A549 (cell line): ENCODE results near the gene TAF1. TPM values are rescaled to one million over a fixed set of nuclear protein-coding genes. Genes with fewer than 3 reads are reported as not detected.
"Not testable (repeated sequence)": the region's sequence is repeated elsewhere in the genome, so short reads cannot be mapped to it uniquely, and the experiment has no call there.

Source experiments
- ATAC-seq, 2 experiments: fragments of 200-7000 bp in 1 of 2; fragments of >200 bp in 1 of 2; cut with Nextera tagmentation in 1 of 2; cut with Tn5 transposase in 1 of 2; 3 replicates each; pipeline versions ENCODE4 v1.8.0 to v1.9.1; 2018 to 2020; ENCODE audit warnings: mild to moderate bottlenecking in 1 of 2, moderate library complexity in 1 of 2
- CTCF ChIA-PET: fragments of 300-600 bp; sonication (Branson Sonifier 250); formaldehyde crosslinking; extraction: SDS; loops from one replicate; lab custom pipeline; 2021; ENCODE audit warnings: antibody characterized with exemption, inconsistent platforms; lab: Yijun Ruan, JAX
- POLR2A ChIA-PET: fragments of 350-600 bp; formaldehyde crosslinking; extraction: SDS; loops from one replicate; lab custom pipeline; 2021; ENCODE audit warnings: antibody characterized with exemption, inconsistent platforms; lab: Yijun Ruan, JAX
- DNase-seq, 2 experiments: peaks; one replicate each; pipeline versions ENCODE4 v3.0.0 to v3.0.0-alpha.2; 2011 to 2016; ENCODE audit warnings: low read depth in 1 of 2, low spot score in 1 of 2
- FAIRE-seq: peaks from 2 replicates; lab custom pipeline; 2011; peaks lifted over from hg19 to GRCh38; lab: Jason Lieb, UNC
- H3K27ac ChIP-seq, 2 experiments: fragments of >200 bp; sonication (Bioruptor Twin); formaldehyde crosslinking; 3 replicates each; pipeline ENCODE4 v1.5.1; 2016 to 2017
- H3K4me1 ChIP-seq: fragments of >200 bp; sonication (Bioruptor Twin); formaldehyde crosslinking; 3 replicates; pipeline ENCODE4 v1.6.1; 2016
- H3K4me2 ChIP-seq: fragments of >200 bp; sonication (Bioruptor Twin); formaldehyde crosslinking; 3 replicates; pipeline ENCODE4 v1.6.1; 2016
- H3K4me3 ChIP-seq: fragments of >200 bp; sonication (Bioruptor Twin); formaldehyde crosslinking; 3 replicates; pipeline ENCODE4 v1.5.1; 2016
- H3K9me3 ChIP-seq: fragments of >200 bp; sonication (Bioruptor Twin); formaldehyde crosslinking; 3 replicates; pipeline ENCODE4 v1.6.1; 2016
- CHD4 ChIP-seq: fragments of 200-600 bp; sonication (generic); IDR thresholded peaks from 2 replicates; pipeline ENCODE4 v1.6.1; 2016; ENCODE audit warnings: antibody characterized with exemption, mild to moderate bottlenecking, borderline replicate concordance
- CTCF ChIP-seq: fragments of >200 bp; sonication (Bioruptor Twin); formaldehyde crosslinking; IDR thresholded peaks from 3 replicates; pipeline ENCODE4 v1.5.1; 2016
- EHF ChIP-seq: fragments of 250-450 bp; sonication (Bioruptor Pico); IDR thresholded peaks from 2 replicates; pipeline ENCODE4 v1.5.0; 2020; ENCODE audit warnings: mild to moderate bottlenecking
- ESRRA ChIP-seq: fragments of 150-350 bp; IDR thresholded peaks from 2 replicates; pipeline ENCODE4 v1.6.1; 2014; ENCODE audit warnings: mild to moderate bottlenecking, low read length, borderline replicate concordance
- GATA3 ChIP-seq: IDR thresholded peaks from 2 replicates; pipeline ENCODE4 v1.6.1; 2012; ENCODE audit warnings: borderline replicate concordance
- HEYL ChIP-seq: fragments of 250-450 bp; sonication (Bioruptor Pico); IDR thresholded peaks from 2 replicates; pipeline ENCODE4 v1.8.0; 2021; ENCODE audit warnings: mild to moderate bottlenecking, moderate library complexity
- JUN ChIP-seq, 2 experiments: fragments of >200 bp; sonication (Bioruptor Twin); formaldehyde crosslinking; IDR thresholded peaks; 2 replicates in 1 of 2; 3 replicates in 1 of 2; pipeline ENCODE4 v1.6.1; 2016 to 2017
- JUNB ChIP-seq: fragments of >200 bp; sonication (Bioruptor Twin); formaldehyde crosslinking; IDR thresholded peaks from 2 replicates; pipeline ENCODE4 v1.6.1; 2016
- MAFK ChIP-seq: fragments of 450-650 bp; IDR thresholded peaks from 2 replicates; pipeline ENCODE4 v1.6.1; 2014; ENCODE audit not compliant: partially characterized antibody
- MAX ChIP-seq: IDR thresholded peaks from 2 replicates; pipeline ENCODE4 v1.6.1; 2012
- NPAS2 ChIP-seq: fragments of 250-450 bp; sonication (Bioruptor Pico); IDR thresholded peaks from 2 replicates; pipeline ENCODE4 v1.8.0; 2022; ENCODE audit warnings: mild to moderate bottlenecking, moderate library complexity, borderline replicate concordance
- PHF8 ChIP-seq: fragments of 200-600 bp; sonication (generic); IDR thresholded peaks from 2 replicates; pipeline ENCODE4 v1.6.1; 2016; ENCODE audit warnings: low read depth, mild to moderate bottlenecking, antibody characterized with exemption, moderate library complexity, borderline replicate concordance
- RARB ChIP-seq: fragments of 250-450 bp; sonication (Bioruptor Pico); IDR thresholded peaks from 2 replicates; pipeline ENCODE4 v1.8.0; 2021; ENCODE audit warnings: mild to moderate bottlenecking, moderate library complexity
- RCOR1 ChIP-seq: fragments of 150-350 bp; IDR thresholded peaks from 2 replicates; pipeline ENCODE4 v1.6.1; 2014; ENCODE audit warnings: antibody characterized with exemption, low read length, low read depth
- ZFP36 ChIP-seq: fragments of 450-650 bp; IDR thresholded peaks from 2 replicates; pipeline ENCODE4 v1.6.1; 2014; ENCODE audit warnings: borderline replicate concordance; ENCODE audit not compliant: partially characterized antibody
- WGBS: methylation state at CpG from one replicate; pipeline ENCODE4 v1.1.6; 2017; ENCODE audit errors: missing lambda C conversion rate; 5-methylcytosine and 5-hydroxymethylcytosine counted together
- polyA plus RNA-seq, 4 experiments: library from polyadenylated mRNA; depleted of rRNA in 3 of 4; stranded (reverse); fragments of >200 nt; fragmentation: RNase III in 1 of 4; extraction: RNeasy Plus Mini Kit Qiagen cat#74134 plus additional on column Dnase treatment in 1 of 4; gene quantifications; 2 replicates in 3 of 4; 3 replicates in 1 of 4; pipeline ENCODE4 v1.2.3, GENCODE V29; 2011 to 2017
- TF ChIP-seq, protein P1 (sequence below): fragments of 150-350 bp; IDR thresholded peaks from 2 replicates; pipeline ENCODE4 v1.6.1; 2014; ENCODE audit warnings: low read depth, mild to moderate bottlenecking, low read length
- TF ChIP-seq, protein P2 (sequence below): fragments of 250-450 bp; sonication (Bioruptor Pico); IDR thresholded peaks from 2 replicates; pipeline ENCODE4 v1.5.0; 2021; ENCODE audit warnings: mild to moderate bottlenecking, moderate library complexity, borderline replicate concordance
- TF ChIP-seq, protein P3 (sequence below): fragments of 200-600 bp; sonication (generic); IDR thresholded peaks from 2 replicates; pipeline ENCODE4 v1.6.1; 2016; ENCODE audit warnings: antibody characterized with exemption, mild to moderate bottlenecking, moderate library complexity

TAF1 gene
- polyA plus RNA-seq, 2 of the 4 experiments (the other 2 are of a cell fraction) = 21.1 to 31.3 TPM

DNA sequence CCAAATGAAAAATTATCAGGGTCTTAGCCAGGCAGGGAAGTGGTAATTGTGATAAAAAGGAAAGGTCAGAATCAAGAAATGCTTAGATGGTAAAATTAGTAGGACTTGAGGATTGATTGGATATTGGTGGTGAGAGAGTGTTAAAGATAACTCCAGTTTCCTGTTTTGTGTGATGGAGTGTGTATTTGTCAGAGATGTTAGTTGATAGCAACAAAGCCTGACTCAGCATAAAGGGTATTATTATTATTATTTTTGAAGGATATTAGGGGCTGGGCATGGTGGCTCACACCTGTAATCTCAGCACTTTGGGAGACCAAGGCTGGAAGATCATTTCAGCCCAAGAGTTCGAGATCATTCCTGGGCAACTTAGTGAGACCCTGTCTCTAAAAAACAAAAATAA is 143.1 kb downstream of the TAF1 start:
- WGBS = 38% methylated on average over 1 of the region's 1 CpG
- ATAC-seq (no peak), DNase-seq (no peak), FAIRE-seq (no peak)
- Histone ChIP-seq H3K27ac (no peak overlapping the region), H3K4me2 (no peak overlapping the region), H3K4me1 (no peaks in the 10 kb centered on the region), H3K4me3 (no peak overlapping the region), H3K9me3 (no peaks in the 10 kb centered on the region)
- CTCF ChIA-PET = no interaction called here
- TF ChIP-seq CHD4 = no peak
- peak; percentile 76 for TF ChIP-seq MAFK
- POLR2A ChIA-PET = no interaction called here

DNA sequence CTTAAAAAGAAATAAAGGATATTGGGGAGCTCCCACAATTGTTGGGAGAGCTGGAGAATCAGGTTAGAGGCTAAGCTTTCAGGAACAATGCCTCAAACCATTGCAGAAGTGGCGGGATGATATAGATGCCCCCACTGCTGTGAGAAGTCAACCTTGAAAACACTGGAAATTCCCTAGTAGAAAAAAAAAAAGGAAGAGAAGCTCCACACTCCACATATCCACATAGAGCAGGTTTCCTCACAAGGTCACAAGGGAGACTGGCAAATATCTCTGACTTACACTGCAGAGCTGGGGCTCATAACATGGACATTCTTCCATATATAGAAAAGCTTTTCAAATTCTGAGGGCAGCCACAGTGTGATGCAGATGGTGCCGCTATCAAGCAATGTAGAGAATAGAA is 144.0 kb downstream of the TAF1 start:
- CTCF ChIA-PET = no interaction called here
- Histone ChIP-seq H3K4me2 (no peak overlapping the region), H3K4me1 (no peaks in the 10 kb centered on the region), H3K9me3 (no peaks in the 10 kb centered on the region), H3K27ac (no peak overlapping the region), H3K4me3 (no peak overlapping the region)
- FAIRE-seq = no peak
- POLR2A ChIA-PET = interaction anchor here (0.6 to 0.8 kb wide), 2 partner anchors 22 to 80 kb away, joined by 3 to 4 read pairs; partner anchors contain the start of gene OGT
- 95% methylated on average over 2 of the region's 2 CpGs for WGBS
- ATAC-seq = no peak
- DNase-seq = no peak
- TF ChIP-seq EHF (CRISPR knock-in tag) (no peak), PHF8 (no peak), CTCF (no peak), MAX (no peak), RARB (CRISPR knock-in tag) (no peak), GATA3 (no peak), RCOR1 (no peak), MAFK (no peak), ESRRA (no peak), HEYL (CRISPR knock-in tag) (no peak)
- TF ChIP-seq, protein P1, sequence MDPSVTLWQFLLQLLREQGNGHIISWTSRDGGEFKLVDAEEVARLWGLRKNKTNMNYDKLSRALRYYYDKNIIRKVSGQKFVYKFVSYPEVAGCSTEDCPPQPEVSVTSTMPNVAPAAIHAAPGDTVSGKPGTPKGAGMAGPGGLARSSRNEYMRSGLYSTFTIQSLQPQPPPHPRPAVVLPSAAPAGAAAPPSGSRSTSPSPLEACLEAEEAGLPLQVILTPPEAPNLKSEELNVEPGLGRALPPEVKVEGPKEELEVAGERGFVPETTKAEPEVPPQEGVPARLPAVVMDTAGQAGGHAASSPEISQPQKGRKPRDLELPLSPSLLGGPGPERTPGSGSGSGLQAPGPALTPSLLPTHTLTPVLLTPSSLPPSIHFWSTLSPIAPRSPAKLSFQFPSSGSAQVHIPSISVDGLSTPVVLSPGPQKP = no peak
- TF ChIP-seq, protein P2, sequence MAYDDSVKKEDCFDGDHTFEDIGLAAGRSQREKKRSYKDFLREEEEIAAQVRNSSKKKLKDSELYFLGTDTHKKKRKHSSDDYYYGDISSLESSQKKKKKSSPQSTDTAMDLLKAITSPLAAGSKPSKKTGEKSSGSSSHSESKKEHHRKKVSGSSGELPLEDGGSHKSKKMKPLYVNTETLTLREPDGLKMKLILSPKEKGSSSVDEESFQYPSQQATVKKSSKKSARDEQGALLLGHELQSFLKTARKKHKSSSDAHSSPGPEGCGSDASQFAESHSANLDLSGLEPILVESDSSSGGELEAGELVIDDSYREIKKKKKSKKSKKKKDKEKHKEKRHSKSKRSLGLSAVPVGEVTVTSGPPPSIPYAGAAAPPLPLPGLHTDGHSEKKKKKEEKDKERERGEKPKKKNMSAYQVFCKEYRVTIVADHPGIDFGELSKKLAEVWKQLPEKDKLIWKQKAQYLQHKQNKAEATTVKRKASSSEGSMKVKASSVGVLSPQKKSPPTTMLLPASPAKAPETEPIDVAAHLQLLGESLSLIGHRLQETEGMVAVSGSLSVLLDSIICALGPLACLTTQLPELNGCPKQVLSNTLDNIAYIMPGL = no peak

DNA sequence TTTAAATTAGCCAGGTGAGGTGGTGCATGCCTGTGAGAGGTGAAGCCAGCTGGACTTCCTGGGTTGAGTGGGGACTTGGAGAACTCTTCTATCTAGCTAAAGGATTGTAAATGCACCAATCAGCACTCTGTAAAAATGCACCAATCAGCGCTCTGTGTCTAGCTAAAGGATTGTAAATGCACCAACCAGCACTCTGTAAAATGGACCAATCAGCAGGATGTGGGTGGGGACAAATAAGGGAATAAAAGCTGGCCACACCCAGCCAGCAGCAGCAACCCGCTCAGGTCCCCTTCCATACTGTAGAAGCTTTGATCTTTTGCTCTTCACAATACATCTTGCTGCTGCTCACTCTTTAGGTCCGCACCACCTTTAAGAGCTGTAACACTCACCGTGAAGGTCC is 147.6 kb downstream of the TAF1 start:
- H3K4me2 ChIP-seq, H3K4me3 ChIP-seq, H3K9me3 ChIP-seq, POLR2A ChIA-PET, FAIRE-seq, CTCF ChIA-PET, DNase-seq, ATAC-seq, H3K4me1 ChIP-seq, H3K27ac ChIP-seq: not testable (repeated sequence)
- 89% methylated on average over 4 of the region's 4 CpGs for WGBS

- no peak for ATAC-seq
- Histone ChIP-seq H3K9me3 (no peaks in the 10 kb centered on the region), H3K27ac (no peak overlapping the region), H3K4me3 (no peak overlapping the region), H3K4me1 (no peaks in the 10 kb centered on the region), H3K4me2 (no peak overlapping the region)
- ChIA-PET CTCF (no interaction called here), POLR2A (interaction anchor here (0.8 kb wide), 1 partner anchor 19 kb away, joined by 3 read pairs; no protein-coding TSS in a partner anchor)
- no peak for DNase-seq
- TF ChIP-seq MAX = no peak
- no peak for TF ChIP-seq JUNB
- TF ChIP-seq, protein P3, sequence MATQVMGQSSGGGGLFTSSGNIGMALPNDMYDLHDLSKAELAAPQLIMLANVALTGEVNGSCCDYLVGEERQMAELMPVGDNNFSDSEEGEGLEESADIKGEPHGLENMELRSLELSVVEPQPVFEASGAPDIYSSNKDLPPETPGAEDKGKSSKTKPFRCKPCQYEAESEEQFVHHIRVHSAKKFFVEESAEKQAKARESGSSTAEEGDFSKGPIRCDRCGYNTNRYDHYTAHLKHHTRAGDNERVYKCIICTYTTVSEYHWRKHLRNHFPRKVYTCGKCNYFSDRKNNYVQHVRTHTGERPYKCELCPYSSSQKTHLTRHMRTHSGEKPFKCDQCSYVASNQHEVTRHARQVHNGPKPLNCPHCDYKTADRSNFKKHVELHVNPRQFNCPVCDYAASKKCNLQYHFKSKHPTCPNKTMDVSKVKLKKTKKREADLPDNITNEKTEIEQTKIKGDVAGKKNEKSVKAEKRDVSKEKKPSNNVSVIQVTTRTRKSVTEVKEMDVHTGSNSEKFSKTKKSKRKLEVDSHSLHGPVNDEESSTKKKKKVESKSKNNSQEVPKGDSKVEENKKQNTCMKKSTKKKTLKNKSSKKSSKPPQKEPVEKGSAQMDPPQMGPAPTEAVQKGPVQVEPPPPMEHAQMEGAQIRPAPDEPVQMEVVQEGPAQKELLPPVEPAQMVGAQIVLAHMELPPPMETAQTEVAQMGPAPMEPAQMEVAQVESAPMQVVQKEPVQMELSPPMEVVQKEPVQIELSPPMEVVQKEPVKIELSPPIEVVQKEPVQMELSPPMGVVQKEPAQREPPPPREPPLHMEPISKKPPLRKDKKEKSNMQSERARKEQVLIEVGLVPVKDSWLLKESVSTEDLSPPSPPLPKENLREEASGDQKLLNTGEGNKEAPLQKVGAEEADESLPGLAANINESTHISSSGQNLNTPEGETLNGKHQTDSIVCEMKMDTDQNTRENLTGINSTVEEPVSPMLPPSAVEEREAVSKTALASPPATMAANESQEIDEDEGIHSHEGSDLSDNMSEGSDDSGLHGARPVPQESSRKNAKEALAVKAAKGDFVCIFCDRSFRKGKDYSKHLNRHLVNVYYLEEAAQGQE = no peak
- no peak for TF ChIP-seq NPAS2 (CRISPR knock-in tag)
- TF ChIP-seq JUN (IDR thresholded peaks at IDR 0.05) = no peak
- no peak for TF ChIP-seq ZFP36
- no peak for TF ChIP-seq MAFK
- WGBS = 28% methylated on average over 5 of the region's 5 CpGs
- FAIRE-seq = peak; percentile 23
These were observed 148.3 kb downstream of the TAF1 start for GRCh38 chrX:71514367-71515037.
